ENCODE results near the gene WLS.
"Not testable (repeated sequence)": the region's sequence is repeated elsewhere in the genome, so short reads cannot be mapped to it uniquely, and the experiment has no call there.

The WLS gene

DNA sequence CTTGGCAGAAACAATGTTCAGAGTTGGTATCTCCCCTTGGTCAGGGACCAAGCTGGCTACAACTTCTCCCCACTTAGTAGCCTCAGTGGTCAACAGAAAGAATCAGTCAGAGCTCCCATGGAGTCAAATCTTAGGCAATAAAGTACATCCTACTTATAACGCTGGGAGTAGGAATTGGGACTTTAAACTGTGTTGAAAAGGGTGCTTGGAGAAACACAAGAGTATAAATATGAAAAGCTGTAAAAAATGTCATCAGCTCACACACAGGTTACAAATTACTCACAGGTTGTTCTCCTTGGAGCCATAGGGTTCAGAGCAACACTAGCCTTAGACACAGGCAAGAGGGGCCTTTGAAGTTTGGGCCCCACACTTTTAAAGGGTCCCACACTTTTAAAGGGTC, 67.4 kb downstream of the WLS start:
- peaks cover 53% of the 10 kb centered on the region for H3K36me3 ChIP-seq (ENCODE audit: insufficient read depth, low read length)
- no peaks in the 10 kb centered on the region for H3K4me1 ChIP-seq (ENCODE audit: insufficient read depth, low read length)

DNA sequence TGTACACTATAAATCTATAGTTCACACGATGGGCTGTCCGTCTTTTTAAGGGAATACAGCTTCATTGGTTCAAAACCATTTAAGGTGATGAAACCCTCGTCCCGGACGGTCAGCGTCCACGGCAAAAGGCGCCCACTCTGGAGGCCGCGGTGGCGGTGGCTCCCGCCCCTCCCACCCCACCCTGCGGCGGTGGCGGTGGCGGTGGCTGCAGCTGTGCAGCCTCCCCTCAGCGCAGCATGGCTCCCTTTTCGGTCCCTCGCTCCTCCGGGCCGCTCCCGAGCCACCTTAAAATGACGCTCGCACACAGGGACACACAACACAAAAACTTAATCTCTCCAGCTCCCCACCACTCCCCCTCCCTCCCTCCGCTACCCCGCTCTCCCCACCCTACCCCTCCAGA, 69.1 kb downstream of the WLS start:
- H2AFZ ChIP-seq (ENCODE audit: low read depth, low read length), result no peak overlapping the region
- no peaks in the 10 kb centered on the region for H3K4me1 ChIP-seq (ENCODE audit: insufficient read depth, low read length)
- H3K4me3 ChIP-seq (ENCODE audit: low read length), result no peak overlapping the region
- no peaks in the 10 kb centered on the region for H3K27me3 ChIP-seq (ENCODE audit: insufficient read depth, low read length)
- peaks cover 4% of the 10 kb centered on the region for H3K9me3 ChIP-seq (ENCODE audit: low read length)
- peaks cover 58% of the 10 kb centered on the region for H3K36me3 ChIP-seq (ENCODE audit: insufficient read depth, low read length)

More for the DNA sequence above, 67.4 kb downstream of the WLS start:
- H3K27me3 ChIP-seq (ENCODE audit: insufficient read depth, low read length), result no peaks in the 10 kb centered on the region
- no peak overlapping the region for H3K4me3 ChIP-seq (ENCODE audit: low read length)
- H3K9me3 ChIP-seq (ENCODE audit: low read length), result peaks cover 4% of the 10 kb centered on the region
- H2AFZ ChIP-seq (ENCODE audit: low read depth, low read length), result no peak overlapping the region

DNA sequence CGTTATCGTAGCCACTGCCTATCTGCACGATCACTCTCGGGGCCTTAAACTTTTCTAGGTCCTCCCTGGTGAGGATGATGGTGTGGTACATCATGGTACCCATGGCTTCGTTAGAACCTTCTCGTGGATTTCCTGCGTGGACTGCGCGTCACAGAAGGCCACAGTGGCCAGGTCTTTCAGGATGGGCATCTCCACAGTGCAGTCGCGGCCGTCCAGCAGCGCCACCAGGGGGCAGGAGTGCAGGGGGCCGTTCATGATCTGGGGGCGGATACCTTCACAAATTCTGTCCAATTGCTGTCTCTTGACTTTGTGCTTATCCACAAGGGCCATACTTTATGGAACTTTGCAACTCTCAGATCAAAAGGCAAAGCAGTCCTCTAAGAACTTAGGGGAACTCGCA, 69.6 kb downstream of the WLS start:
- H3K9me3 ChIP-seq (ENCODE audit: low read length), result peaks cover 4% of the 10 kb centered on the region
- no peak overlapping the region for H3K4me3 ChIP-seq (ENCODE audit: low read length)
- H3K4me1 ChIP-seq (ENCODE audit: insufficient read depth, low read length), result no peaks in the 10 kb centered on the region
- H2AFZ ChIP-seq (ENCODE audit: low read depth, low read length), result no peak overlapping the region
- H3K27me3 ChIP-seq (ENCODE audit: insufficient read depth, low read length), result no peaks in the 10 kb centered on the region
- H3K36me3 ChIP-seq (ENCODE audit: insufficient read depth, low read length), result peaks cover 58% of the 10 kb centered on the region

DNA sequence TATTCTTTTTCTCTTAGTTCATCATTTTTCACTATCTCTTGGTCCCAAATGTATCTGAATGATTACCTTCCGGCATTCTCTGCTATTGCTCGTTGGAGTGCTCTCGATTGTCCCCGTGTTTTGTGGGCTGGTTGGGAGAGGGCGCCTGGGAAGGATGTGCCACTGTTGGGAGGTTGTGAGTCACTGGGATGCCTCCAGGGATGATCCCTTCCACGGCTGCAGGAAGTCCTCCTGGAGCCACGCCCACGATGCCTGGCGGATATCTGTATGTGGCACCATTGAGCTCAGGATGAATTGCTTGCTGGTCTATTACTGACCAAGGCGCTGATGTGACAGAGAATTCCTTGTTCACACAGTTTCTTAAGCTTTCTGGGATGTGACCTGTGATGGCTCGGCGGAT, 70.7 kb downstream of the WLS start:
- not testable (repeated sequence) for H3K9me3 ChIP-seq (ENCODE audit: low read length); H3K27me3 ChIP-seq (ENCODE audit: insufficient read depth, low read length); H3K4me1 ChIP-seq (ENCODE audit: insufficient read depth, low read length); H2AFZ ChIP-seq (ENCODE audit: low read depth, low read length); H3K4me3 ChIP-seq (ENCODE audit: low read length)
- peaks cover 62% of the 10 kb centered on the region for H3K36me3 ChIP-seq (ENCODE audit: insufficient read depth, low read length)

DNA sequence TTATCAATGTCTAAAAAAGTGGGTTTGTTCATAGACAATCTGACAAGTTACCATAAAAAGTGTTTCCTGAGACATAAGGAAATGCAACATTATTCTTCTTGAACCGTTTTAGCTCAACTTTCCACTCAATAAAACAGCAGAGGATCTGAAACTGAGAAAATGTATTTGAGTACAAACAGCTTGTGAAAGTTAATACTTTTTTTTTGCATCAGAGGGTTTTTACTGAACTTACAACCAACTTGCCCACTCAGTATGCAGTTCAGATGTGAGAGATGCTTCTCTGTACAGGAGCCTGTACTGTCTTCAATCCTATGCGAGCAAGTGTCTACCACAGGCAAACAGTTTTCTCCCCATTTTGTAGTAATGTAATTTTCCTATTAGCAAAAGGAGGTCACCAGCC, 71.4 kb downstream of the WLS start:
- not testable (repeated sequence) for H3K4me3 ChIP-seq (ENCODE audit: low read length); H3K4me1 ChIP-seq (ENCODE audit: insufficient read depth, low read length); H3K27me3 ChIP-seq (ENCODE audit: insufficient read depth, low read length); H3K9me3 ChIP-seq (ENCODE audit: low read length); H2AFZ ChIP-seq (ENCODE audit: low read depth, low read length)
- peaks cover 70% of the 10 kb centered on the region for H3K36me3 ChIP-seq (ENCODE audit: insufficient read depth, low read length)

DNA sequence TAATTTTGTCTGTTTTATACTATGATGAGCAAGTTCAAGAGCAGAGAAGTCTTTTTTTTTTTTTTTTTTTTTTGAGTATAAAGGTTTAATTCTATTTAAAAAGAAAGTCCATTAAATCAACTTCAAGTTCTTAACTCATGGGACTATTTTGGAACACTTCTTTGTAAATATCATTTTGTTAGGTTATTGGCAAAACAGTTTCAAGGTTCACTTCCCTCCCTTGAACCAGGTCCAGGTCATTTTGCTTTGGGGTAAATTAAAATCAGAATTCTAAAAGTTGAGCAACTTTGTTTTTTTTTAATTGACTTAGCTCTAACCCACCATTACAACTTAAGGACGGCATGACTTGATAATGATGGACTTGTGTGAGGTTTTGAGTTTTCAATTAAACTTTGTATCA, 72.3 kb downstream of the WLS start:
- Histone ChIP-seq H2AFZ (ENCODE audit: low read depth, low read length) (no peak overlapping the region), H3K9me3 (ENCODE audit: low read length) (peaks cover 4% of the 10 kb centered on the region), H3K4me1 (ENCODE audit: insufficient read depth, low read length) (no peaks in the 10 kb centered on the region), H3K27me3 (ENCODE audit: insufficient read depth, low read length) (no peaks in the 10 kb centered on the region), H3K4me3 (ENCODE audit: low read length) (no peak overlapping the region), H3K36me3 (ENCODE audit: insufficient read depth, low read length) (peaks cover 72% of the 10 kb centered on the region)

DNA sequence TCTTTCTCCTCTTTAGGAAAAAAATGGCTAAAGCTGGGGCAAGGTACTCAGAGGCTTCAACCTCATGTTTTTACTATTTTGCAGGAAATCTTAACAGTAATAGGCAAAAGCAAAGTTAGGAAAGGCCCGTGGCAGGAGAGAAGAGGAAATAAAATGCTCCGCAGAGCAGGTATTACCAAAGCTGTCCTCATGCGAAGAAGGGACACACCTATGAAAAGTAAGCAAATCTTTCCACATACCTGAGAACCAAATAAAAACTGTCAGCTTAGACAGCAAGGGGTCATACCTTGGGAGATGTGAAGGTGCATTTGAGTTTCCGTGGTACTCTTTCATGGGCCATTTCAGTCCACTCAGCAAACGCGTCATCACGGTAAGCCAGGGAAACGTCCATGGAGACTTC, 73.5 kb downstream of the WLS start:
- Histone ChIP-seq H3K27me3 (ENCODE audit: insufficient read depth, low read length) (no peaks in the 10 kb centered on the region), H3K4me1 (ENCODE audit: insufficient read depth, low read length) (no peaks in the 10 kb centered on the region), H3K4me3 (ENCODE audit: low read length) (no peak overlapping the region), H3K9me3 (ENCODE audit: low read length) (peaks cover 4% of the 10 kb centered on the region), H3K36me3 (ENCODE audit: insufficient read depth, low read length) (peaks cover 78% of the 10 kb centered on the region), H2AFZ (ENCODE audit: low read depth, low read length) (no peak overlapping the region)

DNA sequence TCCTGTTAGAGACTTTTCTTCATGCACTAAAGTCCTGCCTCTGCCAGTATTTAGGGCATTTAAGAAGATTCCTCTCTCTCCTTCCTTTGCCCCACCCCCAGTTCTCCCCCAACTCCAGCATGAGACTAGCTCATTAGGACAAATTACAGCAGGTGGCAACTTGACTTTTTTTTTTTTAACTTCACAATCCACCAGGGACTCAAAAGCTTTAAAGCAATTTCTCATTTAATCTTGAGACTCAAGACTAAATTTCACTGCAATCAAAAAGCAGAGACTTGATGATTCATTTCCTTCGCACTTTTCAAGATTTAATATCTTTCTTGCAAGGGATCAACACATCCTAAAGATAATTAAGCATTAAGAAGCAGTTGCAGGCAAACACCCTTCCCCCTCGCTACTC, 74.9 kb downstream of the WLS start:
- no peak overlapping the region for H3K4me3 ChIP-seq (ENCODE audit: low read length)
- H3K9me3 ChIP-seq (ENCODE audit: low read length), result peaks cover 3% of the 10 kb centered on the region
- H2AFZ ChIP-seq (ENCODE audit: low read depth, low read length), result no peak overlapping the region
- H3K4me1 ChIP-seq (ENCODE audit: insufficient read depth, low read length), result no peaks in the 10 kb centered on the region
- H3K27me3 ChIP-seq (ENCODE audit: insufficient read depth, low read length), result no peaks in the 10 kb centered on the region
- H3K36me3 ChIP-seq (ENCODE audit: insufficient read depth, low read length), result peaks cover 80% of the 10 kb centered on the region

DNA sequence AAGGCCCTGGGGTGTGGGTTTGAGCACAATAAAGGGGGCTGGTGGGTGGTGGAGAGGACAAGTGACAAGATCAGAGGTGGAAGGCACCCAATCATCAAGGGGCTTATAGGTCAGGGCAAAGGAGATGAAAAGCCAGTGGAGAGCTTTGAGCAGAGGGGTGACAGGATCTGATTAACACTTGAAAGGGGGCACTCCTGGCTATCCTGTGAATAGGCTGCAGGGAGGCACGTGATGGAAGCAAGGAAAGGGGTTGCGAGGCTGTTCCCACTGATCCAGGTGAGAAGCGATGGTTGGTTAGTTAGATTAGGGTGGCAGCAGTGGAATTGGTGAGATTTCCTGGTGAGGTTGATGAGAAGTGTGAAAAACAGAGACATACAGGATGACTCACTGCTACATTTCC, 80.6 kb downstream of the WLS start:
- no peaks in the 10 kb centered on the region for H3K27me3 ChIP-seq (ENCODE audit: insufficient read depth, low read length)
- H3K4me1 ChIP-seq (ENCODE audit: insufficient read depth, low read length), result no peaks in the 10 kb centered on the region
- no peak overlapping the region for H2AFZ ChIP-seq (ENCODE audit: low read depth, low read length)
- peaks cover 3% of the 10 kb centered on the region for H3K9me3 ChIP-seq (ENCODE audit: low read length)
- H3K36me3 ChIP-seq (ENCODE audit: insufficient read depth, low read length), result peaks cover 97% of the 10 kb centered on the region
- H3K4me3 ChIP-seq (ENCODE audit: low read length), result no peak overlapping the region

DNA sequence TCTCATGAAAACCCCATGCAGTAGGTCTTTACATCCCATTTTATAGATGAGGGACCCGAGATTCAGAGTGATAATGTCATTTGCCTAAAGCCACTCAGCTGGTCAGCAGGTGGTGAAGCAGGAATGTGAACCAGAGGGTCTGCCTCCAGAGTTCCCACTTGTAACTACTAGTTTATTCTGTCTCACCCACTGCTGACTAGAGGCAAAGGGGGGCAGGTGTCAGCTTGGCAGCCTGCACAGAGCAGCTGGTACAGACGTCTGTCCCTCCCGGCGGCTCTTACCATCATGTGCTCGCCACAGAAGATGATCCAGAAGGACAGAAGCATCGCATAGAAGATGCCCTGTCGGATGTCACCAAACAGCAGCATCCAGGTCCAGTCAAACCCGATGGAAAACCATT, 82.4 kb downstream of the WLS start:
- Histone ChIP-seq H3K4me3 (ENCODE audit: low read length) (no peak overlapping the region), H3K27me3 (ENCODE audit: insufficient read depth, low read length) (no peaks in the 10 kb centered on the region), H2AFZ (ENCODE audit: low read depth, low read length) (no peak overlapping the region), H3K4me1 (ENCODE audit: insufficient read depth, low read length) (peaks cover 3% of the 10 kb centered on the region), H3K36me3 (ENCODE audit: insufficient read depth, low read length) (peaks cover 97% of the 10 kb centered on the region), H3K9me3 (ENCODE audit: low read length) (peaks cover 3% of the 10 kb centered on the region)

DNA sequence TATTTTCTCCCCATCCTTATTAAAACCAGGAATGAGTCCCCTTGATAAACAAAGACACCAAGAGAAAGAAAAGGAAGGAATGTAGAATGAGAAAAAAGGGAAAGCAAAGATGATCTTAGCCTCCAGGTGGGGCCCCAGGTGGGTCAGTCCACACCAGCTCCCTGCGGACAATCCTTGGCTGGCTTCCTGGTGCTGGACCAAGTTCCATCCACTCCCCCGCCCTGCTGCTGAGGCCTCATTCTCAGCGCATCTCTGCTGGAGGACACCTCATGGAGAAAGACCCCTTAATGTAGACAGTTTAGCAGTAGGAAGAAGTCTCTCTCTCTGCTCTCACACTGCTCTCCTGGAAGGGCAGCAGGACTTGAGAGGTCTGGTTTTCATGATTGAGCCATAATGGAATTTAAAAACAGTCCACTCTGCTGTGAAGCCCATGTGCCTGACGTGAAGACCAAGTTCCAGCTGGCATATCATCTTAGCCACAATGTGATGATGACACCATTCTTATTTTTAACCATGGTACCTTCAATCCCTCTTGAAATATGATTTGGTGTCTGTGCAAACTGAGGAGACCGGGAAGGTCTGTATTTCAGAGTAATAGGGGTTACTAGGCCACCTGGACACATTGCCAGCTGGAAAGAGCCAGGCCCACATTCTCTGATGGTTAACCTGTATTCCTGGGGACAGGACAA, 83.1 kb downstream of the WLS start:
- no peak overlapping the region for H2AFZ ChIP-seq (ENCODE audit: low read depth, low read length)
- no peaks in the 10 kb centered on the region for H3K27me3 ChIP-seq (ENCODE audit: insufficient read depth, low read length)
- no peak overlapping the region for H3K4me3 ChIP-seq (ENCODE audit: low read length)
- H3K4me1 ChIP-seq (ENCODE audit: insufficient read depth, low read length), result peaks cover 4% of the 10 kb centered on the region
- peaks cover 3% of the 10 kb centered on the region for H3K9me3 ChIP-seq (ENCODE audit: low read length)
- H3K36me3 ChIP-seq (ENCODE audit: insufficient read depth, low read length), result peaks cover 99% of the 10 kb centered on the region

DNA sequence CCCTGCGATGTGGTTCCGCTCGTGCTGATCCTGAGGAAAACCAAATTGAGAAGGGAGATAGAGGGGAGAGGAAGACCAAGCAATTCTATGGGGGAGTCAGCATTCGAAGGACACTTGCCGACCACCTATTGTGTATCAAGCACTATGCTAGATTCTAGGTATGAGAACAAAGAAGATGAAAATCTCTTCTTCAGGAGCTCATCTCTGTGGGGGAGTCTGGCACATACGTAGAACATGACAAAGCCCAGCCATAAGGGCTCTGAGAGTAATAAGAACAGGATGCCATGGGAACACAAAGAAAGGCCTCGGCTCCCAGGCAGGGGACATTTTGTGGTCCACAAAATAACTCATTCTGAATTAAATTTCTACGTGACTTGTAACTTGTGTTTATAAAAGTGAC, 83.7 kb downstream of the WLS start:
- Histone ChIP-seq H2AFZ (ENCODE audit: low read depth, low read length) (no peak overlapping the region), H3K9me3 (ENCODE audit: low read length) (peaks cover 3% of the 10 kb centered on the region), H3K36me3 (ENCODE audit: insufficient read depth, low read length) (peaks cover 99% of the 10 kb centered on the region), H3K4me1 (ENCODE audit: insufficient read depth, low read length) (peaks cover 9% of the 10 kb centered on the region), H3K4me3 (ENCODE audit: low read length) (no peak overlapping the region), H3K27me3 (ENCODE audit: insufficient read depth, low read length) (no peaks in the 10 kb centered on the region)

DNA sequence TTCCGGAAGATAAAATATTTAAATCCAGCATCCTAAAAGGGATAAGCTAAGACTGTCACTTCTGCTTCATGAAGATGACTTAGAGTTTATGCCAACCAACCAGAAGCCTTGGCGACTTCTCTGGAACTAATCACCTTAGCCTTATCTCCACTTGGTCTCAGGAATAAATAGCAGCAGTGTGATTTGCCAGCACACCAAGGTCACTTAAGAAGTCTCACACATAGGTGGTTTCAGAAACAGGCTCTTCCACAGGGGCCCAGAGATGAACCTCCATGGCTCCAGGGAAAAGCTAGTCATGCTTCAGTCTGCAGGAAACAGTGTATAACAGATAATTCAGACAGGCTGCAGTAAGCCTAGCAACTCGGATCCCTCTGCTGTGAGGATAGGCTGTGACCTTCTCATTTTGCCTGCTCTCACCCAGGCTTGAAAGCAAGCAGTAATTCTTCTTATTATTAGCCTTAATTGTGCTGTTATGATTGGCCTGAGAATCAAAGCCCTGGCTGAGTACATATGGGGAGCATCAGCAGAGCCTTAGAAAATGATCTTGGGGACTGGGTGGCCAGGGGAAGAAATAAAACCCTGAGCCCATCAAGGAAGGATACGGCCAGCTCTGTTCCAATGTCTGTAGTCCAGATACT, 84.7 kb downstream of the WLS start:
- H3K4me3 ChIP-seq (ENCODE audit: low read length), result no peak overlapping the region
- peaks cover 96% of the 10 kb centered on the region for H3K36me3 ChIP-seq (ENCODE audit: insufficient read depth, low read length)
- peaks cover under 1% of the 10 kb centered on the region for H3K9me3 ChIP-seq (ENCODE audit: low read length)
- H3K27me3 ChIP-seq (ENCODE audit: insufficient read depth, low read length), result no peaks in the 10 kb centered on the region
- peaks cover 18% of the 10 kb centered on the region for H3K4me1 ChIP-seq (ENCODE audit: insufficient read depth, low read length)
- no peak overlapping the region for H2AFZ ChIP-seq (ENCODE audit: low read depth, low read length)

All from neuron (in vitro differentiated cells).